Measurements from ENCODE around the gene SLC7A11.

- TF ChIP-seq, protein P1, sequence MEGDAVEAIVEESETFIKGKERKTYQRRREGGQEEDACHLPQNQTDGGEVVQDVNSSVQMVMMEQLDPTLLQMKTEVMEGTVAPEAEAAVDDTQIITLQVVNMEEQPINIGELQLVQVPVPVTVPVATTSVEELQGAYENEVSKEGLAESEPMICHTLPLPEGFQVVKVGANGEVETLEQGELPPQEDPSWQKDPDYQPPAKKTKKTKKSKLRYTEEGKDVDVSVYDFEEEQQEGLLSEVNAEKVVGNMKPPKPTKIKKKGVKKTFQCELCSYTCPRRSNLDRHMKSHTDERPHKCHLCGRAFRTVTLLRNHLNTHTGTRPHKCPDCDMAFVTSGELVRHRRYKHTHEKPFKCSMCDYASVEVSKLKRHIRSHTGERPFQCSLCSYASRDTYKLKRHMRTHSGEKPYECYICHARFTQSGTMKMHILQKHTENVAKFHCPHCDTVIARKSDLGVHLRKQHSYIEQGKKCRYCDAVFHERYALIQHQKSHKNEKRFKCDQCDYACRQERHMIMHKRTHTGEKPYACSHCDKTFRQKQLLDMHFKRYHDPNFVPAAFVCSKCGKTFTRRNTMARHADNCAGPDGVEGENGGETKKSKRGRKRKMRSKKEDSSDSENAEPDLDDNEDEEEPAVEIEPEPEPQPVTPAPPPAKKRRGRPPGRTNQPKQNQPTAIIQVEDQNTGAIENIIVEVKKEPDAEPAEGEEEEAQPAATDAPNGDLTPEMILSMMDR (IDR thresholded peaks at IDR 0.05; ENCODE audit: poor library complexity, severe bottlenecking), result no peak
- TF ChIP-seq EZH2 (IDR thresholded peaks at IDR 0.05; ENCODE audit: borderline replicate concordance, insufficient read depth, low read length, poor library complexity, severe bottlenecking) (no peak), RAD21 (conservative IDR thresholded peaks at IDR 0.05) (no peak), EP300 (conservative IDR thresholded peaks at IDR 0.05; ENCODE audit: poor library complexity, severe bottlenecking) (no peak), SMC3 (conservative IDR thresholded peaks at IDR 0.05; ENCODE audit: poor library complexity) (no peak), POLR2AphosphoS5 (IDR thresholded peaks at IDR 0.05) (no peak), TAF1 (IDR thresholded peaks at IDR 0.05; ENCODE audit: low read depth) (no peak), REST (IDR thresholded peaks at IDR 0.05; ENCODE audit: borderline replicate concordance) (no peak)
Observed at GRCh38 chr4:138229160-138229559, 13.0 kb downstream of the SLC7A11 start.
